Progenitor cell of endocrine pancreas (in vitro differentiated cells): Measurements from ENCODE around the gene ALDH5A1. TPM values are rescaled to one million over a fixed set of nuclear protein-coding genes. Genes with fewer than 3 reads are reported as not detected.

Experiments used
- DNase-seq: peaks from one replicate; pipeline ENCODE4 v3.0.0; 2021; ENCODE audit warnings: low spot score; ENCODE audit not compliant: unreplicated experiment
- H3K27ac Mint-ChIP-seq: 2 replicates; pipeline ENCODE4 v1.8.0; 2021; ENCODE audit warnings: mild to moderate bottlenecking, moderate library complexity, mixed read lengths
- H3K27me3 Mint-ChIP-seq: 2 replicates; pipeline ENCODE4 v1.8.0; 2021; ENCODE audit warnings: mixed read lengths
- H3K36me3 Mint-ChIP-seq: 2 replicates; pipeline ENCODE4 v1.8.0; 2022; ENCODE audit warnings: mixed read lengths; ENCODE audit not compliant: insufficient read depth
- H3K4me1 Mint-ChIP-seq: 2 replicates; pipeline ENCODE4 v1.8.0; 2021; ENCODE audit warnings: low read depth, mixed read lengths
- H3K4me3 Mint-ChIP-seq: 2 replicates; pipeline ENCODE4 v1.8.0; 2021; ENCODE audit warnings: low read depth, mild to moderate bottlenecking, moderate library complexity, mixed read lengths
- H3K9me3 Mint-ChIP-seq: 2 replicates; pipeline ENCODE4 v1.8.0; 2021; ENCODE audit warnings: low read depth, mixed read lengths
- total RNA-seq: library from RNA; stranded (reverse); gene quantifications from 2 replicates; pipeline ENCODE4 v1.2.1, GENCODE V29; 2021
- TF ChIP-seq, protein P1 (sequence below): fragments of 200-600 bp; sonication (generic); IDR thresholded peaks from one replicate; pipeline ENCODE4 v1.5.0; 2021; ENCODE audit warnings: antibody characterized with exemption, mild to moderate bottlenecking; ENCODE audit not compliant: unreplicated experiment

The ALDH5A1 gene
- total RNA-seq, 1 donor from 2014 or later, result 14.5 TPM

DNA sequence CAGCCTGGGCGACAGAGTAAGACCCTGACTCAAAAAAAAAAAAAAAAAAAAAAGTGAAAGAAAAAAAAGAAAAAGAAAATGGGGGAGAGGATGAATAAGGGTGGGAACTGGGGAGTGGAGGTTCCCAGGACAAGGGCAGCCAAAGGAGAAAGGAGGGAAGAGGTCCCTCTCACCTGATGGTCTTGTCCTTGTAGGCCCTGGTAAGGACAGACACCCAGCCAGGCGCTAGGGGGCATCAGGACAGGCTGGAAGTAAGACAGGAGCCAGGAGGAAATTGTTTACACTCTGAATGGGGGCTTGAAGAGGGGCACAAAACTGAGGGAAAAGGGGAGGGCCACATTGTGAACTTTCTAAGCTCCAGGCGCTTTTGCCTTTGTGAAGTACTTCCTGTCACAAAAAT lies 2.3 kb upstream of the ALDH5A1 start:
- Mint-ChIP-seq H3K9me3 (peaks cover 4% of the 10 kb centered on the region), H3K4me3 (no peak overlapping the region), H3K27me3 (peaks cover 3% of the 10 kb centered on the region), H3K36me3 (peaks cover 8% of the 10 kb centered on the region), H3K4me1 (peaks cover 5% of the 10 kb centered on the region), H3K27ac (peak overlapping the region; percentile 71)
- TF ChIP-seq, protein P1, sequence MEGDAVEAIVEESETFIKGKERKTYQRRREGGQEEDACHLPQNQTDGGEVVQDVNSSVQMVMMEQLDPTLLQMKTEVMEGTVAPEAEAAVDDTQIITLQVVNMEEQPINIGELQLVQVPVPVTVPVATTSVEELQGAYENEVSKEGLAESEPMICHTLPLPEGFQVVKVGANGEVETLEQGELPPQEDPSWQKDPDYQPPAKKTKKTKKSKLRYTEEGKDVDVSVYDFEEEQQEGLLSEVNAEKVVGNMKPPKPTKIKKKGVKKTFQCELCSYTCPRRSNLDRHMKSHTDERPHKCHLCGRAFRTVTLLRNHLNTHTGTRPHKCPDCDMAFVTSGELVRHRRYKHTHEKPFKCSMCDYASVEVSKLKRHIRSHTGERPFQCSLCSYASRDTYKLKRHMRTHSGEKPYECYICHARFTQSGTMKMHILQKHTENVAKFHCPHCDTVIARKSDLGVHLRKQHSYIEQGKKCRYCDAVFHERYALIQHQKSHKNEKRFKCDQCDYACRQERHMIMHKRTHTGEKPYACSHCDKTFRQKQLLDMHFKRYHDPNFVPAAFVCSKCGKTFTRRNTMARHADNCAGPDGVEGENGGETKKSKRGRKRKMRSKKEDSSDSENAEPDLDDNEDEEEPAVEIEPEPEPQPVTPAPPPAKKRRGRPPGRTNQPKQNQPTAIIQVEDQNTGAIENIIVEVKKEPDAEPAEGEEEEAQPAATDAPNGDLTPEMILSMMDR, result peak; percentile 46
- DNase-seq, result no peak

DNA sequence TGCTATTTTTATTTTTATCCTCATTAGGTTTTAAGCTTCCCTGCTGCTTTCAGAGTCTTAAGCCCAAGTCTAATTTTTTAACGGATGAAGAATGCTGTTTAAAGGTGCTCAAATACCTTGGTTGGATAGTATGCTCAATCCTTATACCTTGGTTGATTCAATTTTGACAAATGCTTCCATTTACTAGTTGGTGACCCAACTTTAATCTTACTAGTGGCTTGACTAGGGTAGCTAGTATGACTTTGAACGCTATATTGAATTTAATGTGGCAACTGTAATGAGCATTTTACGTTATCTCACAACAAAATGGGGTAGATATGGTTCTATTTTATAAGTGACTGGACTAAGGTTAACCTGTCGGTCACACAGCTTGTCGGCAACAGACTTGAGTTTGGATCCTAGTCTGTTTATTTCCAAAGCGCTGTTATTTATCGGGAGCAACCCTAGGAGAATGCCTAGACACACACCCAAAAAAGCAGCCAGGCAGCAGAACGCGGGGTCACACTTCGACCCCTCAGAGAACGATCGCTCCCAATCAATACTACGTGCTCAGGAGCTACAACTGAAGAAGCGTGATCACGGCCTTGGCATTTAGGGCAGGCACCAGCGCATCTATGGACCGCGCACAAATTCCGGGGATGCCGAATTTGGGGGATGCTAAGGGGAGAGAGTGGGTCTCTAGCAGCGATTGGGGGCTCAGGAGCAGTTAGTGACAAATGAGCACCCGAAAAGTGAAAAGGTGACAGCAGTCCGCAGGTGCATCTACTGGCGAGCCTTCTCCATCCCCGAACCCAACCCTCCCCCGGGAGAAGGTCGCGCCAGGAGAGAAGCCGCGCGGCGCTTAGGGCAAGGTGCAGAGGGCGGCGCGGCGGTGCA lies 586 bp upstream of the ALDH5A1 start:
- H3K9me3 Mint-ChIP-seq, result peaks cover 7% of the 10 kb centered on the region
- peak overlapping the region; percentile 76 for H3K4me3 Mint-ChIP-seq
- TF ChIP-seq, protein P1, result no peak
- H3K4me1 Mint-ChIP-seq, result peaks cover 5% of the 10 kb centered on the region
- peaks cover 13% of the 10 kb centered on the region for H3K36me3 Mint-ChIP-seq
- peaks cover 3% of the 10 kb centered on the region for H3K27me3 Mint-ChIP-seq
- no peak overlapping the region for H3K27ac Mint-ChIP-seq
- no peak for DNase-seq

DNA sequence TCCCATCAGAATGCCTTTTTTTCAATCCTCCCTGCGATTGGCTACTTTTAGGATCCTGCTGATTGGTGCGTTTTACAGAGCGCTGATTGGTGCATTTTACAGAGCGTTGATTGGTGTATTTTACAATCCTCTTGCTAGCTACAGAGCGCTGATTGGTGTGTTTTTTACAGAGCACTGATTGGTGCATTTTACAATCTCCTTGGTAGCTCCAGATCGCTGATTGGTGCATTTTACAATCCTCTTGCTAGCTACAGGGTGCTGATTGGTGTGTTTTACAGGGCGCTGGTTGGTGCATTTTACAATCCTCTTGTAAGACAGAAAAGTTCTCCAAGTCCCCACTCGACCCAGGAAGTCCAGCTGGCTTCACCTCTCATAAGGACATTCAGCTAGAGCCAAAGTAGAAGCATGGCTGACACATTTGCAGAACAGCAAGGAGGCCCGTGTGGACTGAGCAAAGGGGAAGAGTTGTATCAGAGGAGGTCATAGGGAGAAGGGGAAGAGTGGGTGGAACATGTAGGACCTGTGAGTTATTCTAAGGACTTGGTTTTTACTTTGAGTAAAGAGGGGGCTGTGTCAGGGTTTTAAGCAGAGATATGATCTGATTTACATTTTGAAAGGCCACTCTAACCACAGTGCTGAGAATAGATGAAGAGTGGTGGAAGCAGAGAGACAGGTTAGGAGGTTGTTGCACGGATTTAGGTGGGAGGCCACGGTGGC lies 2.6 kb downstream of the ALDH5A1 start:
- TF ChIP-seq, protein P1, result no peak
- peaks cover 7% of the 10 kb centered on the region for H3K9me3 Mint-ChIP-seq
- peaks cover 5% of the 10 kb centered on the region for H3K4me1 Mint-ChIP-seq
- no peak overlapping the region for H3K27ac Mint-ChIP-seq
- peaks cover 3% of the 10 kb centered on the region for H3K27me3 Mint-ChIP-seq
- DNase-seq, result no peak
- H3K36me3 Mint-ChIP-seq, result peaks cover 15% of the 10 kb centered on the region
- no peak overlapping the region for H3K4me3 Mint-ChIP-seq

DNA sequence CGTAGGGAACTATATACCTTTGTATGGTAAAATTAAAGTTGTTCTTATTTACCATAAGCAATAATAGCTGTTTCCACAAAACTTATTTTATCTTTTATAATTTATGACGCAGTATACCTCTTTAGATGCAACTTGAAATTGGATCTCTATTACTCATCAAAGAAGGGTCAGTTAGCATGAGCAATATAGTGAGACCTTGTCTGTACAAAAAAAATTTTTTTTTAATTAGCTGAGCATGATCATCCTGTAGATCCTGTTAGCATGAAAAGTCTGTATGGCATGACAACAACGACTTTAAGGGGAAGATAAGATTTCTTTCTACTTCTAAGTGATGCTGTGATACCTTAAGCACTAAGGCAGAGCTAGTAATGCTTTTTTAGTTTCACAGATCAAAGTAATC lies 5.9 kb downstream of the ALDH5A1 start:
- TF ChIP-seq, protein P1, result no peak
- Mint-ChIP-seq H3K27ac (no peak overlapping the region), H3K27me3 (no peaks in the 10 kb centered on the region), H3K4me1 (peaks cover 1% of the 10 kb centered on the region), H3K9me3 (peaks cover 7% of the 10 kb centered on the region), H3K4me3 (no peak overlapping the region), H3K36me3 (peaks cover 30% of the 10 kb centered on the region)
- DNase-seq, result no peak

DNA sequence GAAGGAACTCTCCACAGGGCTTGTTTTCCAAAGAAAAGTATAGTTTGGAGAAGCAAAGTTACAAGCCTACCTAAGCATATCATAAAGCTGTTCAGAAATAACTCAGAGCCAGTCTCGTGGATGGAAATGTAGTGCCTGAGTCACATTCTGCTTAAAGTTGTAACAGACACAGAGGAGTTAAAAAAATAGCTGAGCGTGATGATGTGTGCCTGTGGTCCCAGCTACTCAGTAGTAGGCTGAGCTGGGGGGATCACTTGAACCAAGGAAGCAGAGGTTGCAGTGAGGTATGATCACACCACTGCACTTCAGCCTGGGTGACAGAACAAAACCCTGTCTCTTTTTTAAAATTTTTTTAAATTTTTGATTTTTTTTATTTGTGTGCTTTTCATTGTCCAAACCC lies 6.6 kb downstream of the ALDH5A1 start:
- no peaks in the 10 kb centered on the region for H3K27me3 Mint-ChIP-seq

More for the DNA sequence above, 6.6 kb downstream of the ALDH5A1 start:
- Mint-ChIP-seq H3K9me3 (peaks cover 7% of the 10 kb centered on the region), H3K27ac (no peak overlapping the region), H3K36me3 (peaks cover 31% of the 10 kb centered on the region), H3K4me3 (no peak overlapping the region), H3K4me1 (no peaks in the 10 kb centered on the region)
- DNase-seq, result no peak
- TF ChIP-seq, protein P1, result no peak
